Measurements from ENCODE around the gene TBL1X. TPM values are rescaled to one million over a fixed set of nuclear protein-coding genes. Genes with fewer than 3 reads are reported as not detected.

TBL1X gene
- total and polyA plus RNA-seq, 2 experiments from 2014 or later, result 21.8 to 29.9 TPM

GRCh38 chrX:9749146-9749692 is 284.4 kb downstream of the TBL1X start:
- Histone ChIP-seq H3K9me3 (ENCODE audit: low read depth) (no peaks in the 10 kb centered on the region), H3K27me3 (no peaks in the 10 kb centered on the region), H3K36me3 (no peaks in the 10 kb centered on the region), H3K4me3 (no peak overlapping the region), H3K4me1 (ENCODE audit: low read depth) (no peaks in the 10 kb centered on the region), H3K27ac (no peak overlapping the region)
- DNase-seq (ENCODE audit: low read depth in 1 of 2, low spot score in 1 of 2), result no peak
- TF ChIP-seq CTCF (IDR thresholded peaks at IDR 0.05; ENCODE audit: low read depth, low read length), result no peak

DNA sequence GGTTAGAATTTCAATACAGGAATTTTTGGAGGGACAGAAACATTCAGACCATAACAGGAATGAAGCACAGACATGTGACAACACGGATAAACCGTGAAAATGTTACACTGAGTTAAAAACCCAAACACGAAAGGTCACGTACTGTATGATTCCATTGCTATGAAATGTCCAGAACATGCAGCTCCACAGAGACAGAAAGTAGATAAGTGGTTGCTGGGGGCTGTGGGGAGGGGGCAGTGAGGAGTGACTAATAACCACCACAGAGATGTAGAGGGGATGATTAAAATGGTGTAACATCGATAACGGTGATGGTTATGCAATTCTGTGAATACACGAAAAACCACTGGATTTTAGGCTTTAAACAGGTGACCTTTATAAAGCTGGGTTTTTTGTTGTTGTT is 292.5 kb downstream of the TBL1X start:
- Histone ChIP-seq H3K36me3 (no peaks in the 10 kb centered on the region), H3K4me3 (no peak overlapping the region), H3K27ac (no peak overlapping the region), H3K4me1 (ENCODE audit: low read depth) (no peaks in the 10 kb centered on the region), H3K9me3 (ENCODE audit: low read depth) (no peaks in the 10 kb centered on the region), H3K27me3 (no peaks in the 10 kb centered on the region)
- TF ChIP-seq CTCF (IDR thresholded peaks at IDR 0.05; ENCODE audit: low read depth, low read length), result no peak
- DNase-seq (ENCODE audit: low read depth in 1 of 2, low spot score in 1 of 2), result peak in 1 of 2 donors; percentile 46

GRCh38 chrX:9758021-9758638 is 293.3 kb downstream of the TBL1X start:
- TF ChIP-seq CTCF (IDR thresholded peaks at IDR 0.05; ENCODE audit: low read depth, low read length), result no peak
- Histone ChIP-seq H3K4me3 (no peak overlapping the region), H3K36me3 (no peaks in the 10 kb centered on the region), H3K27me3 (no peaks in the 10 kb centered on the region), H3K27ac (no peak overlapping the region), H3K4me1 (ENCODE audit: low read depth) (no peaks in the 10 kb centered on the region), H3K9me3 (ENCODE audit: low read depth) (no peaks in the 10 kb centered on the region)
- no peak for DNase-seq (ENCODE audit: low read depth in 1 of 2, low spot score in 1 of 2)

GRCh38 chrX:9759337-9759736 is 294.5 kb downstream of the TBL1X start:
- H3K4me3 ChIP-seq, result no peak overlapping the region
- no peaks in the 10 kb centered on the region for H3K9me3 ChIP-seq (ENCODE audit: low read depth)

GRCh38 chrX:9765072-9765736 is 300.3 kb downstream of the TBL1X start:
- Histone ChIP-seq H3K4me1 (ENCODE audit: low read depth) (no peaks in the 10 kb centered on the region), H3K27me3 (peaks cover 15% of the 10 kb centered on the region), H3K27ac (no peak overlapping the region), H3K36me3 (no peaks in the 10 kb centered on the region), H3K9me3 (ENCODE audit: low read depth) (no peaks in the 10 kb centered on the region), H3K4me3 (no peak overlapping the region)
- no peak for DNase-seq (ENCODE audit: low read depth in 1 of 2, low spot score in 1 of 2)
- no peak for TF ChIP-seq CTCF (IDR thresholded peaks at IDR 0.05; ENCODE audit: low read depth, low read length)

More at GRCh38 chrX:9759337-9759736, 294.5 kb downstream of the TBL1X start:
- H3K27ac ChIP-seq, result no peak overlapping the region
- H3K27me3 ChIP-seq, result no peaks in the 10 kb centered on the region
- DNase-seq (ENCODE audit: low read depth in 1 of 2, low spot score in 1 of 2), result no peak
- TF ChIP-seq CTCF (IDR thresholded peaks at IDR 0.05; ENCODE audit: low read depth, low read length), result no peak
- H3K4me1 ChIP-seq (ENCODE audit: low read depth), result no peaks in the 10 kb centered on the region
- no peaks in the 10 kb centered on the region for H3K36me3 ChIP-seq

Measured in cardiac muscle cell (in vitro differentiated cells and primary cell).